NCI-H2196 (cell line): ENCODE data around the gene TPBGL.

ENCODE experiments used
- DNase-seq: peaks from one replicate; lab custom pipeline; 2025; ENCODE audit not compliant: unreplicated experiment; lab: John Stamatoyannopoulos, UW

TPBGL gene

DNA sequence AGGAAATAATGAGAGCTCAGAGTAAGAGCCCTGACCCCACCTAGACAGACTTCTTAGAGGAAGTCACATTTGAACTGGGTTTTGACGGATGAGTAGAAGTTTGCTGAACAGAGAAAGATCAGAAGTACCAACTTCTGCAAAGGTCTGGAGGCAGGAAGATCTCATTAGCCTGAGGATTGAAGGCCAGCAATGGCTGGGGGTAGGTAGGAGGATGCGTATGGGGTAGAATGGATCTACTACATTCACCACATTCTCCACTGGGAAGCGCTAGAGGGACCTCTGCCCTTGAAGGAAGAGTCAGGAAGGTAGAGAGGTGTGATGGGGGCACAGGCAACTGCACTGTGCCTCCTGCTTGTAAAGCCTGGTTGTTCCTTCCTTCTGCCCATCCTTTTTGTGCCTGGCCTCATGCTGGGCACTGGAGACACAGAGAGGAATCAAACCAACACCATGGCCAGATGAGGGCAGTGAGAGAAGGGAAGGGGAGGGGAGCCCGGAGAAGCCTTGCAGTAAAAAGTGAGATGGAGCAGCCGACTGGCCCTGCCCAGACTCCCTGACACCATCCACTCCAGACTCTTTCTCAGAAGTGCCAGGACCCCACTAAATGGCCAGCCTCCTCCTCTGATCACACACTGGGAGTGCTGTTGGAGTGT is 4.9 kb downstream of the TPBGL start:
- DNase-seq: no peak

DNA sequence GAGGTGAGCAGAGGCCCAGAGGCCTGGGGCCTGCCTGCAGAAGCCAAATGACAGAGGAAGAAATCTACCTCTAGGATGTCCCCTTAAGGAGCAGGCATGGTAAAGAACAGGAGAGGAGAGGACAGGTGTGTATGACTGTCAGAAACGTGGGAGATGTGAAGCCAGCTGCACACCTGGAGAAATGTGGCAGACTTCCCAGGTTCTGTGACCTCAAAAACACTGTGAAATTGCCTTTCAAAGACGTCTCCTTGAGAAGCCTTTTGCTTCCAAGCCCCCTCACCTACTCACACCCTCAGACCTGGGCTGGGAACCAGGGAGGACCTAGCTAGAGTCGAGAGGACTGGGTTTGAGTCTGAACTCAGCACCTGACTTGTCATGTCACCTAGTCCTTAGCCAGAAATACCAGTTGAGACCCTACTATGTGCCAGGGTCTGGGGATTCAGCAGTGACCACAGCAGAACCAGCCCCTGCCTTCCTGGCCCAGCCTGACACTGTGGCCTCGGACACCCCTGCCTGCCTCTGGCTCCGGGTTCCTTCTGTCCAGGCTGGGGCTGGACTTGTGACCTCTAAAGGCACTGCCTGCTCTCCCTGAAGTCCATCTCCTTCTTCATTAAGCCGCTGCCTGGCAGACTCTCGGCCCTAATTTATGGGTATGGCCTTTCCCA is 5.6 kb downstream of the TPBGL start:
- DNase-seq: no peak

DNA sequence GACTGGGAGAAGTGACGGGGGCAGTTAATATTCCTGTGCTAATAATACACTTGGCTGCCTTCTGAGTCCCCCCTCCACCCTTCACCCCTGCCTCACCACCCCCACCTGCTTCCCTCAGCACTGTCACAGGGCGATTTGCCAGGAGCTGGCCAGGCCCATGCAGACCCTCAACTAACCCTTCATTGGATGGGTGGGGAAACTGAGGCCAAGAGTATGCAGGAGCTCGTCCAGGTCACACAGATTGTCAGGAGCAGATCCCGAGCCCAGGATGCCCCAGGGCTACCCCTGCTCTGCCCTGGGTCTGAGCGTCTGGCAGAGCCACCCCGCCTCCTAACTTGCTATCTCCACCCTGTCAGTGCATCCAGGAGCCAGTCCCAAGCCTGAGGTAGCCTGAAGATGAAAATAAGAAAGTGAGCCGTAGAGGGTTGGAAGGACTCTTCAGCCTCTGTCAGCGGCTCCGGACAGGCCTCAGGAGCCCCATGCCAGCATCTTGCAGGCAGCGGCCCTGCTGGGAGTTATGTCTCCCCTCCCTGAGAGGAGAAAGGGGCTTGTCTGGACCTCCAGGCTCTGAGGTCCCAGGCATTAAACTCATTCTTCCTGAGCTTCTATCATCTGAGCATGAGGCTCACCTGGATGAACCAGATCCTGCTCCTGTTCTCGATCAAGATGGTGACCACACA is 6.2 kb downstream of the TPBGL start:
- DNase-seq: no peak

DNA sequence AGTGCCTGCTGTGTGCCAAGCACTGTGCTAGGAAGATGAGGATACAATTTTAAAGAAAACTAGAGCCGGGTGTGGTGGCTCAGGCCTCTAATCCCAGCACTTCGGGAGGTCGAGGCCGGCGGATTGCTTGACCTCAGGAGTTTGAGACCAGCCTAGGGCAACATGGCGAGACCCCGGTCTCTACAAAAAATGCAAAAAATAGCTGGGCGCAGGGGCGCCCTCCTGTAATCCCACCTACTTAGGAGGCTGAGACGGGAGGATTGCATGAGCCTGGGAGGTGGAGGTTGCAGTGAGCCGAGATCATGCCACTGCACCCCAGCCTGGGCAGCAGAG is 8.3 kb downstream of the TPBGL start:
- no peak for DNase-seq

DNA sequence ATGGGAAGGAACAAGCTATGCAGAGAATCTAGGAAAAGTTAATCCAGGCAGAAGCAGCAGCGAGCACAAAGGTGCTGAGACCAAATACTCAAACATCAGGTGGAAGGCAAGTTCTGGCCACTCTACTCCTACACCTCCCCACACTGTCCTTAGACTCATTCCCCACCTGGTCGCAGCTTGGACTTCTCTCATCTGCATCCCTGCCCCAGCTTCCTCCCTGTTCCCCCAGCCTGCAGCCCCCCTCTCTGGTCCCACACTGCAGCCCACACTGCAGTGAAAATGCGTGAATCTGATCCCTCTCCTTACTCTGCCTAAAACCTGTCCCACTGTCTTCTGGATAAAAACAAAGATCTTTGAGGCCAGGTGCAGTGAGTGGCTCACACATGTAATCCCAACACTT is 9.1 kb downstream of the TPBGL start:
- no peak for DNase-seq

DNA sequence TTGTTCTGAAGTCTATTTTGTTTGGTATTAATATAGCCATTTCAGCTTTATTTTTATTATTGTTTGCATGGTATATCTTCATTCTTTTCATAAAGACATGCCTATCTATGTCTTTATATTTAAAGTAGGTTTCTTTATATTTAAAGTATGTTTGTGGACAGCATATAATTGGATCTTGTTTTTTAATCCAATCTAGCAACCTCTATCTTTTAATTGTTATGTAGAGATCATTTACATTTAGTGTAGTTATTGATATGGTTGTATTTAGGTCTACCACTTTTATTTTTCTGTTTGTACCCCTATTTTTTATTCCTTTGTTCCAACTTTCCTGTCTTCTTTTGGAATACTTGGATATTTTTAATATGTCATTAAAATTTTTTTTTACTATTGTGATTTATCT is 13.8 kb downstream of the TPBGL start:
- DNase-seq: no peak

DNA sequence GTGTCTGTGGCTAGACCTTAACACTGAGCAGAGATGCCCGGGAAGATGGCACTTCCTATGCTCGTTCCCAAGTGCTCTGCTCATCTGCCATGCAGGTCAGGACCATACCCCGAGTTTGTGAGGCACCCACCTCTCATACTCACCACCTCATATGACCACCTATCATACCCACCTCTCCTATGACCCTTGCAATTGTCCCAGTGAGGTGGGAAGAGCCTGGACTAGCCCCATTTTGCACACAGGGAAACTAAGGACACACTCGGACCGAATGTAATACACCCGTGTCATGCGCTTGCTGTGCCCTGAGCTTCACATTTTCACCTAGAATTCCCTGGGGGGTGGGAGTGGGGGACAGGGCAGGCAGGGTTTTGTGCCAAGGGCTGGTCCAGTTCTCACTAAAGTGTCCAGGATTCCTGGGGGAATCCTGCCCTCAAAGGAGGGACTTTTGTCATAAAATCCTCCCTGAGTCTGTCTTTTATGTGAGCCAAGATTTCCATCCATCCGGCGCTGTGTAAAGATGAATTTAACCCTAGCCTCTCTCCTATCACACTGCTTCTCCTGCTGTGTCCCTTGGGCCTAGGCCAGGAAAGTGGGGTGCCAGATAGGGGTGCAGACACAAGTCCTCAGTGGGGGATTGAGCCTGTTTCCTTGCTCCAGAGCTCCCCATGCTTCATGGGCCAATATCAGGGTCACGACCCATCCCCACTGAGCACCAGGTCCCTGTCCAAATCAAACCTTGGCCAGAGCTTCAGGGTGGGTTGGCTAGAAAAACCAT is 20.0 kb downstream of the TPBGL start:
- DNase-seq: no peak

DNA sequence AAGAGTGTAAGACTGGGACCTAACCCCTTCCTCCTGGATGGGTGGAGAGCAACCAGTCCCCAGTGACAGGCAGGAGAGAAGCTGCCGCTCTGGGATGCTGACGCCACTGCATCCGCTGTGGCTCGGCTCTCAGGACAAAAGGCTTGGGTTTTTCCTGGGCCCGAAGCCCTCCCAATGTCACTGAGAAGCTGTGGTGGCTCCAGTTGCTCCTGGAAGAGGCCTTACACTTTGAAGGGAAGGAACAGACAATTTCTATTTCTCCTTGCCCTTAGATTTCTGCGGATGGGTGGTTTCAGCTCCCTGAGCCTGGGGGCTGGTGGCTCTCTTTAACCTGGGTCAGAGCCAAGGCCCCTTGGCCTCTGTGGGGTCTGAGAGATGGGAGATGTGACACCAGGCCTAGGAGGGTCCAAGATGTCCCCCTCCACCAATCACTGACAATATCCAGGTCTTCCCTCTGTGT is 21.4 kb downstream of the TPBGL start:
- DNase-seq: no peak

DNA sequence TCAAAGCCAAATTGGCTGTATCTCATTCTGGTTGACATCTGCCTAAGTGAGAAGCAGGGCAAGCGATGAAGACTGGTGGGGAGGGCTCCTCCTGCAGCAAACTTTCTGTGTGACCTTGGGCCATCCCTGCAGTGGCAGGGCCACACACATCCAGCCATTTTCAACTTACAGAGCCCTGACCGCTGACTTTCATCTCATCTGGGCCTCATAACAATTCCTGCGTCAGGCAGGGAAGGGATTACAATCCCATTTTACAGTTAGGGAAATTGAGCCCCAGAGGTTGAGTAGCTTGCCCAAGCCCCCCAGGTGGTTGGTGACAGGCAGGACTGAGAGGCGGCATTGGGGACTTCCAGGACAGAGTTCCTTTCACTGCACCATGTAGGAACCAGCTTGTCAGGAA is 21.9 kb downstream of the TPBGL start:
- no peak for DNase-seq

DNA sequence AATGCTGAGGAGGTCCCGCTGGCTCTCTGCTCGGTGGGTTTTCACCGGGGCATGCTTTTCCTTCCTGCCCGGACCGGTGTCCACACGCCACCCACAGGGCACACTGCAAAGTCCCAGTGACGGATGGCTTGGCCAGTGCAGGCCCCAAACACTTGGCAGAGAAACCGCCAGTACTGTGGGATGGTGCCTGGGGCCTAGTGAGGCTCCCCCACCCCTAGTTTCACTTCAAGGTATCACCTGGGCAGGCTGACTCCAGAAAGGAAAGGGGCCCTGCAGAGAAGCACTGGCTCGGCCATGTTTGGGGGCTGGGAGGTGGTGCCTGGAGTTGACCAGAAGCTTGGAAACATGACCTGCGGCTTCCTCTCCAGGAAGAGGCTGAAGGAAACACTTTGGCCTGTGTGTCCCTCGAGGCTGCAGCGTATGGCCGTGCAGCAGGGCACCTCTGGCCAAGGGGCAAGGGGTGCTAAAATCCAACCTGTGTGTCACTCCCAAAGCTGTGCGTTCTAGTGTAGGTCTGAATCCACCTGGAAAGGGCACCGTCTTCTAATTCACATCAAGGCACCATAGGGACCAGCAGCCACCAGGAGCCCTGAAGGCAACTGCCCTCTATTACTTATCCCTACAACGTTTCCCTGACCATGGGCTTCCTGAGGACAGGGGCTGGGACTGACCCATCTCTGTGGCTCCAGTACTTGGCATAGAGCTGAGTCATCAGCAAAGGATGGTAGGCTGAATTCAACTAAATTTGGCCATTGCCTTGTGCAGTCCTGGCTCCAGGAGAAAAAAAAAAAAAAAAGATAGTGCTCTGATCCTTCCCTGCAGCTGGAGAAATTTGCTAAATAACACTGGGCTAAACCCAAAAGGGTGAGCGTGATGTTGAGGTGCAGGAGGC is 22.6 kb downstream of the TPBGL start:
- no peak for DNase-seq

DNA sequence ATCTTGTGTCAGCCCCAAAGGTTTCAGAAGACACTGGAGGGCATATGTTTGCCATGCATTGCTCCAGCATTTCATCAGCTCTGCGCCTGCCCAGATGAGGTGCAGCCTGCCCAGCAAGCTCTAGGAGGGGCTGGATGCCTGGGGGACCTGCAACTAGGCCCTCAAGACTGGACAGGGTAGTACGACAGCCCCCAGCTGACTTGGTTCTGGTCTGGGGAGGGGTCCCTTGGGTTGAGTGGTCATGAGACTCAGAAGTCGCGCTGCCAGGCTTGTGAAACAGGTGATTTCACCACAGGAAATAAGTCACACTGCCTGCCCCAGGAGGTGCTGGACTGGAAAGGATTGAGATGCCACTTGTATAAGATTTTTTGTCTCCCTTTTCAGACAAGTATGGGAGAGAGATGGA is 23.4 kb downstream of the TPBGL start:
- DNase-seq: no peak

DNA sequence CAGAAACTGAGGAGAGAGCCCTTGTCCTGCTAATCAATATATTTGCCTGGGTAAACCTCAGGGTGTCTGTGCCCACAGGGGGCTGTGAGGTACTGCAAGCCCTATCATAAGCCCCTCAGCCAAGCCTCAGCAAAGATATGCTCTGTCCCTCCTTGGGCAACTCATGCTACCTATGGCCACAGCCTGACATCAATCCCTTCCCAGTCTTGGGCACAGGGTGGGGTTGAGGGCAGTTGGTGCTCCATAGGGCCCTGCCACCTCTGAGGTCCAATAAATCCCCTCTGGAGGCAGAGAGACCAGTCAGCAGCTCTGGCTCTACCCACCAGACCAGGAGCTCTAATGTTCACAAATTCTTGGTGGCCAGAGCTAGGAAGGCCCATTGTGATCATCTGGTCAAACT is 23.8 kb downstream of the TPBGL start:
- no peak for DNase-seq

DNA sequence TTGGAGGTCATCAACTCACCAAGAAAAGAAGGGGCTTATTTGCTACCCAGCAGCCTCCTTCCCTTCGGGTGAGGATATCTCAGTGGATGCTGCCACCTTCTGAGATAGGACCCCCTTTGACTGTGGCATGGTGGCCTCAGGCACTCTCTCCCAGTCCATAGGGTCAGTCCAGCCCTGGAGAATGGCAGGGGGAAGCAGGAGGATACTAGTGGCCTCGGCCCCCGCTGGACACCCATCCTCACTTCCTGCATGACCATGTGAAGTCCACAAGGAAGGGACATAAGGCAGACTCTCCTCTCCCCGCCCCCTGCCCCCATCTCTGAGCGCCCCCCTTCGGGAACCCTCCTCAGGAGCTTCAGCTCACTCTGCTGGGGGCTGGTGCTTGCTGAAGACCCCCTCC is 24.4 kb downstream of the TPBGL start:
- DNase-seq: no peak

DNA sequence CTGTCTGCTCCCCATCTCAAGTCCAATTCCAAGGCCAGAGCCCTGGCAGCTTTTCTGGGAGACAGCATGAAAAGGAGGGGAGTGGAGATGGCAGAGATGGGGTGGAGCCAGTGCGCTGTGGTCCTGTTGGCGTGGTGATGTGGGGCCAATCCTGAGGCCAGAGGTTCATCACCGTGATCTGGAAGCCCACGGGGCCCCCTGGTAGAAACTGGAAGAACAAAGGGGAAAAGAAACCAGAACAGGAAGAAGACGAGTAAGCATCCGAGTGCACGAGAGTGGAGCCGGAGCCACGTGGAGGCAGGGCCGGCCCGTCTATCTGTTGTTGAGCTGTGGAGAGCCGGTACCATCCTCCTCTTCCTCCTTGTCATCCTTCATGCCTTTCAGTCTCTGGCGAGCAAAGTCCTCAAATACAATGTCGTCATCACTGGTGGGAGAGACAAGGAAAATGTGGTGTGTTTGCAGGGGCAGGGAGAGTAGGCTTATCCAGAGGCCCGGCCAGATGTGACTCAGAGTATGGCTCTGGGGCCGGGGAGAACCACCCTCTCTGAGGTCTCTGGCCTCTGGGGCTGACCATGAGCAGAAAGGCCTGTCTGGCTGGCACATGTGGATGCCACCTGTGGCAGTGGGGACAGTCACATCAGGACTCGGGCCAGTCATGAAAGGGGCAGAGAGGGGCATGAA is 25.4 kb downstream of the TPBGL start:
- no peak for DNase-seq

DNA sequence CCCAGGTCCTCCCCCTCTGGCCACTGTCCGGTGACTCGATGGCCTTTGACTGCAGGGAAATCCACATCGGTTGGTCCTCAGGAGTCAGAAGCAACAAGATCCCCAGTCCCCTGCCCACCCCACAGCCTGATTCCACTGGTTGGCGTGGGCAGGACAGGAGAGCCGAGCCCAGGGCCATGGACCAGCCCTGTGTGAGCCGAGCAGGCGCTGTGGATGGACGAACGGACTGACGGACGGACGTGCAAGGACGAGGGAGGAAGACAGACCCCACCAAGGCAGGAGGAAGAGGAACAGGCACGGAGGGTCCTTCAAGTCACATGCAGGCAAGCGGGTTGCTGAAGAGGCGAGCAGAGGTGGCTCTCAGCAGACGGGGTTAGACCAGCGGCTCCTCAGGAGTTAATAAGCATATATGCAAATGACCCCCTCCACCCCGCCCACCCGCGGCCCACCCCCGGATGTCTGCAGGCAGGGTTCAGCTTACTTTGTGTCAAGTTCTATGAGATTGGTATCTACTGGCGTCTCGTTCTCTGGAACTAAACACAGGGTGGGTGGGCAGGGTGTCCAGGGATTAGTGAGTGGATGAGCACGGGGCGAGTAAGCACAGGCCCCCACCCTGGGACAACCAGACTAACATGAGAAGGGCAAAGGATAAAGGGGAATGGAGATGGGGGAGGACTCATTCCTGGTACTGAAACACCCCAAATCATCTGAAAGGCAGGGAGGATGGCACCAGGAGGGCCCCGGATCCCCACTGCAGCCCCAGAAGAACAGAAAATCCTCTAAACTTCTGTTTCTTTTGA is 26.8 kb downstream of the TPBGL start:
- no peak for DNase-seq

DNA sequence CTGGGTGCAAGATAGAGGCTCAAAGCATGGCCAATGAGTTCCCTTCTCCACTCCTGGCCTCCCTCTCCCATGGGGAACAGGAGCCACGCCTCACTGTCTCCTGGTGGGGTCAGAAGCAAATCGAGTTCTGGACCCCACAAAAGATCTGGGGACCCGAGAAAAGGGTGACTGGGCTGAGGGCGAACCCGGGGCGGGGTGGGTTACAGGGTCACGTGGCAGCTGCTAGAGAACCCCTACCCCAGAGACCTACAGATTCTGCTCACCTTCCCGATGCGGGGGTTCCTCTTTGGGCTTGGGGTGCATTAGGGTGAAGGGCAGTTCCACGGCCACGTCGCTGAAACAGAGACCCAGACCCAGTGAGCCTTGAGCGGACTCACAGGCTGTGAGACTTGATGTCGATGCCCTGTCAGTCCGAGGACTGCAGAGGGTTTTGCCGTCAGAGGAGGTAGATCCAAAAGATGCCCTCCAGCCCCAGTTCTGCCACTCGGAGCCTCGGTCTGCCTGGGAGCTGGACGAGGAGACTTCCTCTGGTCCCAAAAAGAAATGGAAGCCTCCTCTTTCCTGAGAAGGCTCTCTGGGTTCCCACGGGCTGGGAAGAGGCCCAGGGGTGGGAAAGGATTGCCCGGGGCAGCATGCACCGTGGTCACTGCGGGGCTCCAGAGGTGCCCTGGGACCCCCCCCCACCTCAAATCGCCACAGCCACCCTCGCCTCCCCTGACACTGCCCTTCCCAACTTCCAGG is 28.2 kb downstream of the TPBGL start:
- no peak for DNase-seq

DNA sequence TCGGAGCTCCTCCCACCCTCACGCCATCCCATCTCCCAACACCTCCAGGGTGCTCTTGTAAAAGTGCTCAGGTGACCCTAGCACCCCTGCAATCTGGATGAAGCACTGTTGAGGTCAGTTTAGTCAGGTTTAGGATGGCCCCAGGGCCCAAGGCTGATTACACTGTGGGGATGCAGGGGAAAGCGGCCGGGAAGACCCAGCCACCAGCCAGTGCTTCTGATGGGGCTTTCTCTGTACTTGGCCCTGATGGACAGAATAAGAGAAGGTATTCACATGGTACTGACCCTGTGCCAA is 28.7 kb downstream of the TPBGL start:
- DNase-seq: no peak

DNA sequence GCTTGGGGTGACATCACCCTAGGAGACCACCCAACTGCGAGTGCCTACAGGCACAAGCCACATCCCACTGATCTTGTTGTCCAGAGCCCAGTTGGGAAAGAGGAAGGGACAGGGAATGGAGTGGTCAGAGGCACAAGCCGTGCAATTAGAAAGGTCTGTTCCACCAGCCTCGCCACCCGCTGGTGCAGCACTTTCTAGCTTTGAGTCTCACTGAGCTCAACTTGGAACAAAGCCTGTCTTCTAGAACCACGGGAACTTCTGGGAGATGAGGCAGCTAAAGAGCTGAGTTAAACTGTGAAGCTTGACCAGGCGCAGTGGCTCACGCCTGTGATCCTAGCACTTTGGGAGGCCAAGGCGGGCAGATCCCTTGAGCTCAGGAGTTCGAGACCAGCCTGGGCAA is 29.3 kb downstream of the TPBGL start:
- DNase-seq: no peak

DNA sequence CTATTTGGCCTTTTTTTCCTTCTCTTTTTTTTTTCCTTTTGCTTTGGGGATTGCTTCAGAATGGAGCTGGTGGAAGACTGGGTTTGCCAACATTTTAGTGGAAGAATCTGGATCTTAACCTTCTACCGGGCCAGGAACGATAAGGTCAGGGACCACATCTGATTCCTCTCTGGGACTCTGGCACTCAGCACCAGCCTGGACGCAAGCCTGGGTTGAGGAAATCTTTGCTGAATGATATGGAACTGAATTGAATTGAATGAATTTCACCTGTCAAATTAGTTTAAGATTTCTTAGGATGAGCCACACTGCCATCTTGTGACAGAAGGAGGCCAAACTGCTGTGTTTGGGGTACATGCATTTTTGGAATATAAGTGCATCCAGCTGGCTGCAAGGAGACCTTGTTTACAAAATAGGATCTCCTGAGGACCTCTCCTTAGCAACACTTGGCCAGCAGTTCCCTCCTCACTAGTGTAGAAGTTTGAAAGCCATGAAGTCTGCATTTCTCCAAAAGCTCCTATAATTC is 30.4 kb downstream of the TPBGL start:
- peak; percentile 30 for DNase-seq
